ENCODE results near the gene SAMD13. TPM values are rescaled to one million over a fixed set of nuclear protein-coding genes. Genes with fewer than 3 reads are reported as not detected.

The SAMD13 gene
- total and polyA plus RNA-seq, 2 of the 8 experiments (the other 6 are each of a cell fraction or from before 2014, with no cell fraction given), result 0.86 to 2.3 TPM

DNA sequence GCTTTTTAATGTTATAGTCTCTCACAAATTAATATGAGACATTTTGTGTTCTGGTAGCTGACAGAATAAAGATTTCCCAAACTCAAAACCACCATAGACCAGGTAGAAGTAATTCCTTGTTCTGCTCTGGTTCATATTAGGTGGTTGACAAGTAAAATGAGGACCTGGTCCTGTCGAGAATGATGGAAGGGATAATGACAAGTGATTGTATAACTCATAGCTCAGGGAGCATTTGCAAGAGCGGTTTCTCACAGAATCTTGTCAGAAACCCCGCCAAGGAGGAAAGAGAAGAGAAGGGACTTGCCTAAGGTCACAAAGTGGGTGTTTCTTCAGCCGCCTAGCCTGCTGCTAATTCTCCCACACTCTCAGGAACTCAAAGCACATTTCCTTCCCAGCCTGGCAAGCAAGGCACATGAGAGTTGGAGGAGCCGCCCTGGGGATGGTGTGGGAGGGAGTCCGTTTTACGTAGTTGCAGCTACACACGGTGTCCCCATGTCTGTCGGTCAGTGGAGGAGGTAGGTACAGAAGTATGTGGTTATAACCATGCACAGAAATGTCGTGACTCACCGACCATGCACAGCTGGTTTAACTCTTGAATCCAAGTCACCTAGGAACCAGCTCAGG is 46.5 kb downstream of the SAMD13 start (continued):
- no peak for TF ChIP-seq CBX5 (IDR thresholded peaks at IDR 0.05; ENCODE audit: low read depth, low read length)
- TF ChIP-seq CBX8 (IDR thresholded peaks at IDR 0.05; ENCODE audit: borderline replicate concordance, low read depth, low read length), result no peak
- TF ChIP-seq ASH2L (IDR thresholded peaks at IDR 0.05; ENCODE audit: low read length), result no peak
- no peak for TF ChIP-seq HDAC6 (IDR thresholded peaks at IDR 0.05; ENCODE audit: low read depth, low read length)
- no peak for TF ChIP-seq BACH1 (IDR thresholded peaks at IDR 0.05; ENCODE audit: low read length)
